Measurements from ENCODE around the gene FLT3.

- TF ChIP-seq POLR2A (IDR thresholded peaks at IDR 0.05) (no peak), CTCF (IDR thresholded peaks at IDR 0.05) (no peak), POLR2AphosphoS5 (IDR thresholded peaks at IDR 0.05) (peak; percentile 53)
Measured at GRCh38 chr13:28035146-28035782, 65.1 kb downstream of the FLT3 start.
